IMR-90 (cell line): ENCODE data around the gene ASTN2. TPM values are rescaled to one million over a fixed set of nuclear protein-coding genes. Genes with fewer than 3 reads are reported as not detected.

Source experiments
- ATAC-seq: fragments of 200-7000 bp; cut with Tn5 transposase; 2 replicates; pipeline ENCODE4 v1.9.1; 2020; ENCODE audit warnings: low read depth, mild to moderate bottlenecking, moderate library complexity
- BruUV-seq: library from RNA; stranded (reverse); fragments of 400-500 nt; replicated peaks from 2 replicates; lab custom pipeline; 2021; lab: Mats Ljungman, UMichigan
- CTCF ChIA-PET: fragments of 300-600 bp; formaldehyde crosslinking; extraction: SDS; loops from one replicate; lab custom pipeline; 2021; ENCODE audit warnings: antibody characterized with exemption; lab: Yijun Ruan, JAX
- POLR2A ChIA-PET: fragments of 300-600 bp; sonication (Branson Sonifier 250); formaldehyde crosslinking; loops from one replicate; lab custom pipeline; 2022; ENCODE audit warnings: antibody characterized with exemption; ENCODE audit not compliant: unreplicated experiment; lab: Charles Lee
- DNase-seq: peaks from one replicate; pipeline ENCODE4 v3.0.0; 2013
- H2AFZ ChIP-seq: replicated peaks from 2 replicates; pipeline ENCODE3; 2013; ENCODE audit warnings: low read length, mild to moderate bottlenecking; ENCODE audit not compliant: poor library complexity
- H2AK5ac ChIP-seq: 2 replicates; pipeline ENCODE4 v1.6.1; 2013; ENCODE audit warnings: low read depth, low read length, inconsistent platforms
- H2AK9ac ChIP-seq: replicated peaks from 2 replicates; pipeline ENCODE3; 2013; ENCODE audit warnings: mild to moderate bottlenecking, low read depth, low read length, moderate library complexity; ENCODE audit not compliant: poor library complexity
- H2BK120ac ChIP-seq: 2 replicates; pipeline ENCODE4 v1.6.1; 2013; ENCODE audit warnings: low read depth, low read length, inconsistent platforms
- H2BK15ac ChIP-seq: 3 replicates; pipeline ENCODE4 v1.6.1; 2013; ENCODE audit warnings: low read depth, low read length, inconsistent platforms
- H2BK20ac ChIP-seq: 2 replicates; pipeline ENCODE4 v1.6.1; 2013; ENCODE audit warnings: low read depth, mild to moderate bottlenecking, inconsistent platforms, low read length, moderate library complexity
- H2BK5ac ChIP-seq: 2 replicates; pipeline ENCODE4 v1.6.1; 2013; ENCODE audit warnings: mild to moderate bottlenecking, low read depth, low read length, inconsistent platforms; ENCODE audit not compliant: poor library complexity, severe bottlenecking
- H3K14ac ChIP-seq: replicated peaks from 2 replicates; pipeline ENCODE4 v1.6.1; 2013; ENCODE audit warnings: low read depth, low read length, inconsistent platforms
- H3K18ac ChIP-seq: 2 replicates; pipeline ENCODE4 v1.6.1; 2013; ENCODE audit warnings: low read depth, low read length, control low read depth
- H3K23ac ChIP-seq: 2 replicates; pipeline ENCODE4 v1.6.1; 2013; ENCODE audit warnings: low read depth, low read length, inconsistent platforms
- H3K27ac ChIP-seq: 2 replicates; pipeline ENCODE4 v1.5.1; 2013; ENCODE audit warnings: mild to moderate bottlenecking, control low read depth, low read length; ENCODE audit not compliant: insufficient read depth
- H3K27me3 ChIP-seq: 2 replicates; pipeline ENCODE4 v1.6.1; 2013; ENCODE audit warnings: low read length; ENCODE audit not compliant: control insufficient read depth, insufficient read depth
- H3K36me3 ChIP-seq: 2 replicates; pipeline ENCODE4 v1.6.1; 2013; ENCODE audit warnings: low read length, mixed read lengths; ENCODE audit not compliant: control insufficient read depth, insufficient read depth
- H3K4ac ChIP-seq: 2 replicates; pipeline ENCODE4 v1.6.1; 2013; ENCODE audit warnings: low read depth, low read length, inconsistent platforms
- H3K4me1 ChIP-seq: 2 replicates; pipeline ENCODE4 v1.6.1; 2013; ENCODE audit warnings: low read length, mixed read lengths; ENCODE audit not compliant: control insufficient read depth, insufficient read depth
- H3K4me2 ChIP-seq: 2 replicates; pipeline ENCODE4 v1.6.1; 2013; ENCODE audit warnings: low read depth, mild to moderate bottlenecking, control low read depth, low read length, moderate library complexity
- H3K4me3 ChIP-seq: 2 replicates; pipeline ENCODE4 v1.5.1; 2013; ENCODE audit warnings: low read depth, mild to moderate bottlenecking, control low read depth, low read length, moderate library complexity; ENCODE audit not compliant: insufficient read depth
- H3K56ac ChIP-seq: 2 replicates; pipeline ENCODE4 v1.6.1; 2013; ENCODE audit warnings: low read length, inconsistent platforms; ENCODE audit not compliant: insufficient read depth; ENCODE audit errors: extremely low read depth
- H3K79me1 ChIP-seq, 2 experiments: 2 replicates each; pipeline ENCODE4 v1.6.1; 2013; ENCODE audit warnings: low read length in 2 of 2, inconsistent platforms in 1 of 2, low read depth in 1 of 2
- H3K9ac ChIP-seq: 2 replicates; pipeline ENCODE4 v1.6.1; 2013; ENCODE audit warnings: low read depth, low read length, control low read depth
- H3K9me1 ChIP-seq: 2 replicates; pipeline ENCODE4 v1.6.1; 2013; ENCODE audit warnings: low read length, inconsistent platforms; ENCODE audit not compliant: insufficient read depth
- H3K9me3 ChIP-seq: 2 replicates; pipeline ENCODE4 v1.6.1; 2013; ENCODE audit warnings: low read length; ENCODE audit not compliant: control insufficient read depth, insufficient read depth
- H4K20me1 ChIP-seq: 2 replicates; pipeline ENCODE4 v1.6.1; 2013; ENCODE audit warnings: low read length, inconsistent platforms; ENCODE audit not compliant: insufficient read depth
- H4K5ac ChIP-seq: 2 replicates; pipeline ENCODE4 v1.6.1; 2013; ENCODE audit warnings: mild to moderate bottlenecking, low read depth, low read length, control low read depth
- H4K8ac ChIP-seq, 2 experiments: 2 replicates each; pipeline ENCODE4 v1.6.1; 2013; ENCODE audit warnings: low read depth in 2 of 2, low read length in 2 of 2, control low read depth in 1 of 2, inconsistent platforms in 1 of 2
- H4K91ac ChIP-seq: 2 replicates; pipeline ENCODE4 v1.6.1; 2013; ENCODE audit warnings: low read depth, low read length, inconsistent platforms; ENCODE audit not compliant: insufficient read depth
- BHLHE40 ChIP-seq: fragments of 150-350 bp; IDR thresholded peaks from 2 replicates; pipeline ENCODE4 v1.6.1; 2016; ENCODE audit warnings: mild to moderate bottlenecking, low read depth, low read length
- CEBPB ChIP-seq: IDR thresholded peaks from 2 replicates; pipeline ENCODE4 v1.6.1; 2012; ENCODE audit warnings: low read depth, low read length, improper control_type of control experiment
- CHD1 ChIP-seq: IDR thresholded peaks from 2 replicates; pipeline ENCODE4 v1.6.1; 2012; ENCODE audit warnings: low read depth, low read length, improper control_type of control experiment
- FOS ChIP-seq: fragments of 150-350 bp; IDR thresholded peaks from 2 replicates; pipeline ENCODE4 v1.6.1; 2016; ENCODE audit warnings: low read depth, low read length
- MAFK ChIP-seq: IDR thresholded peaks from 2 replicates; pipeline ENCODE4 v1.6.1; 2012; ENCODE audit warnings: low read depth, low read length, improper control_type of control experiment
- MAZ ChIP-seq: IDR thresholded peaks from 2 replicates; pipeline ENCODE4 v1.6.1; 2012; ENCODE audit warnings: low read depth, mild to moderate bottlenecking, low read length, improper control_type of control experiment, moderate library complexity, borderline replicate concordance
- MXI1 ChIP-seq: IDR thresholded peaks from 2 replicates; pipeline ENCODE4 v1.6.1; 2012; ENCODE audit warnings: low read depth, mild to moderate bottlenecking, low read length, moderate library complexity, borderline replicate concordance
- NFE2L2 ChIP-seq: fragments of 150-350 bp; IDR thresholded peaks from 2 replicates; pipeline ENCODE4 v1.6.1; 2016; ENCODE audit warnings: low read depth, mild to moderate bottlenecking, low read length
- POLR2A ChIP-seq: IDR thresholded peaks from 2 replicates; pipeline ENCODE4 v1.6.1; 2012; ENCODE audit warnings: mild to moderate bottlenecking, low read depth, low read length
- RAD21 ChIP-seq: IDR thresholded peaks from 2 replicates; pipeline ENCODE4 v1.6.1; 2012; ENCODE audit warnings: low read length, improper control_type of control experiment
- RCOR1 ChIP-seq: IDR thresholded peaks from 2 replicates; pipeline ENCODE4 v1.6.1; 2012; ENCODE audit warnings: mild to moderate bottlenecking, low read length, improper control_type of control experiment; ENCODE audit not compliant: insufficient replicate concordance
- RFX5 ChIP-seq: IDR thresholded peaks from 2 replicates; pipeline ENCODE4 v1.8.0; 2012; ENCODE audit warnings: low read depth, mild to moderate bottlenecking, low read length, moderate library complexity
- SMC3 ChIP-seq: fragments of 150-350 bp; IDR thresholded peaks from 2 replicates; pipeline ENCODE4 v1.6.1; 2016; ENCODE audit warnings: low read depth, mild to moderate bottlenecking, antibody characterized with exemption, low read length, moderate library complexity
- WGBS, 2 experiments: methylation state at CpG; one replicate each; pipeline versions ENCODE4 v1.1.5 to v1.1.7; 2013; ENCODE audit warnings: missing lambda C conversion rate in 2 of 2; ENCODE audit not compliant: insufficient read length in 1 of 2; ENCODE audit errors: extremely low coverage in 2 of 2; 5-methylcytosine and 5-hydroxymethylcytosine counted together
- dilution Hi-C: fragments of 300-500 bp; cut with HindIII; formaldehyde crosslinking; loops from one replicate; pipeline ENCODE4 v1.14.3; 2018; ENCODE audit warnings: low sequenced_read_pairs; ENCODE audit not compliant: unreplicated experiment
- in situ Hi-C: fragments of 300-500 bp; cut with MboI; formaldehyde crosslinking; loops from 3 replicates; pipeline ENCODE4 v1.14.3; 2019; ENCODE audit warnings: low sequenced_read_pairs, inconsistent platforms, mixed read lengths
- intact Hi-C: fragments of 100-400 bp; cut with micrococcal nuclease; formaldehyde crosslinking; loops from 2 replicates; pipeline ENCODE4 v1.10.0; 2022
- polyA plus RNA-seq, 3 experiments: library from polyadenylated mRNA; depleted of rRNA; stranded (reverse); fragments of >200 nt; gene quantifications; 2 replicates each; pipeline ENCODE4 v1.2.3, GENCODE V29; 2012; ENCODE audit warnings: low replicate concordance in 1 of 3
- total RNA-seq: library from RNA; depleted of rRNA; stranded (reverse); fragments of >200 nt; gene quantifications from 2 replicates; pipeline ENCODE4 v1.2.3, GENCODE V29; 2012
- TF ChIP-seq, protein P1 (sequence below): fragments of 150-350 bp; IDR thresholded peaks from 2 replicates; pipeline ENCODE4 v1.6.1; 2017; ENCODE audit warnings: mild to moderate bottlenecking, antibody characterized with exemption, low read length, low read depth
- TF ChIP-seq, protein P2 (sequence below): conservative IDR thresholded peaks from 2 replicates; pipeline ENCODE4 v1.5.1; 2012; ENCODE audit warnings: mild to moderate bottlenecking, low read depth, low read length, improper control_type of control experiment
- TF ChIP-seq, protein P3 (sequence below): fragments of 150-350 bp; IDR thresholded peaks from 2 replicates; pipeline ENCODE4 v1.6.1; 2016; ENCODE audit warnings: low read depth, mild to moderate bottlenecking, low read length, moderate library complexity, borderline replicate concordance

The ASTN2 gene
- total and polyA plus RNA-seq, 2 of the 4 experiments (the other 2 are of a cell fraction) = 3.8 to 6.8 TPM

DNA sequence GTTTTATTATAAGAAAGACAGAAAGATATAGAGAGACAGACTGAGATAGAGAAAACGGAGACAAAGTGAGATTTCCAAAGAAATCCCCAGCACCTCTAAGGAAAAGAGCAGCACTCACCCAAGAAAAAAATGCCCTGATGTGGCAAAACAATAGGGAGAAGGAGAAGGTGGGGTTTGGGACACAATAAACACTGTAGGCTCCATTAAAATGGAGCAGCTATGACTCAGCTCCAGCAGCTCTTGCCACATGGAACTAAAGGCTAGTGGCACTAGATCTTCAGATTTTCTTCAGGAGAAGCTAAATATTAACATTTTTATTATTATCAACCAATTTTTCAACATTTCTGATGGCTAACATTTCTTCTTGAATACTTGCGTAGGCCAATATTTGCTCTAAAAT is 406.0 kb downstream of the ASTN2 start:
- Histone ChIP-seq H3K9ac (no peak overlapping the region), H3K36me3 (no peaks in the 10 kb centered on the region), H4K20me1 (no peaks in the 10 kb centered on the region), H3K4me3 (no peak overlapping the region), H3K14ac (no peak overlapping the region), H3K23ac (no peak overlapping the region), H3K27me3 (no peaks in the 10 kb centered on the region), H3K4me1 (no peaks in the 10 kb centered on the region), H3K4ac (no peak overlapping the region), H3K79me1 (no peaks in the 10 kb centered on the region), H2BK15ac (no peak overlapping the region), H2AK9ac (no peak overlapping the region), H2AFZ (no peak overlapping the region), H2BK120ac (no peak overlapping the region), H3K56ac (no peak overlapping the region), H3K18ac (no peak overlapping the region), H2BK5ac (no peak overlapping the region), H3K9me1 (no peaks in the 10 kb centered on the region), H3K9me3 (no peaks in the 10 kb centered on the region), H4K5ac (no peak overlapping the region), H3K4me2 (no peak overlapping the region), H4K8ac (no peak overlapping the region), H2BK20ac (no peak overlapping the region), H3K27ac (no peak overlapping the region), H2AK5ac (no peak overlapping the region), H4K91ac (no peak overlapping the region)
- no peak for DNase-seq
- in situ Hi-C loops = no loop called here
- ChIA-PET CTCF (no interaction called here), POLR2A (no interaction called here)
- dilution Hi-C loops = no loop called here
- no CpG with 5 or more reads among the region's 2 CpGs for WGBS, 2 experiments
- no peak for ATAC-seq
- intact Hi-C loops = no loop called here
- no TSS peak for BruUV-seq
- TF ChIP-seq, protein P1, sequence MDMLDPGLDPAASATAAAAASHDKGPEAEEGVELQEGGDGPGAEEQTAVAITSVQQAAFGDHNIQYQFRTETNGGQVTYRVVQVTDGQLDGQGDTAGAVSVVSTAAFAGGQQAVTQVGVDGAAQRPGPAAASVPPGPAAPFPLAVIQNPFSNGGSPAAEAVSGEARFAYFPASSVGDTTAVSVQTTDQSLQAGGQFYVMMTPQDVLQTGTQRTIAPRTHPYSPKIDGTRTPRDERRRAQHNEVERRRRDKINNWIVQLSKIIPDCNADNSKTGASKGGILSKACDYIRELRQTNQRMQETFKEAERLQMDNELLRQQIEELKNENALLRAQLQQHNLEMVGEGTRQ = no peak
- TF ChIP-seq CHD1 (no peak), MAZ (no peak), NFE2L2 (no peak), RCOR1 (no peak), FOS (no peak), BHLHE40 (no peak), RFX5 (no peak), MAFK (no peak), MXI1 (no peak), SMC3 (no peak), RAD21 (no peak), POLR2A (no peak), CEBPB (no peak)
- TF ChIP-seq, protein P2, sequence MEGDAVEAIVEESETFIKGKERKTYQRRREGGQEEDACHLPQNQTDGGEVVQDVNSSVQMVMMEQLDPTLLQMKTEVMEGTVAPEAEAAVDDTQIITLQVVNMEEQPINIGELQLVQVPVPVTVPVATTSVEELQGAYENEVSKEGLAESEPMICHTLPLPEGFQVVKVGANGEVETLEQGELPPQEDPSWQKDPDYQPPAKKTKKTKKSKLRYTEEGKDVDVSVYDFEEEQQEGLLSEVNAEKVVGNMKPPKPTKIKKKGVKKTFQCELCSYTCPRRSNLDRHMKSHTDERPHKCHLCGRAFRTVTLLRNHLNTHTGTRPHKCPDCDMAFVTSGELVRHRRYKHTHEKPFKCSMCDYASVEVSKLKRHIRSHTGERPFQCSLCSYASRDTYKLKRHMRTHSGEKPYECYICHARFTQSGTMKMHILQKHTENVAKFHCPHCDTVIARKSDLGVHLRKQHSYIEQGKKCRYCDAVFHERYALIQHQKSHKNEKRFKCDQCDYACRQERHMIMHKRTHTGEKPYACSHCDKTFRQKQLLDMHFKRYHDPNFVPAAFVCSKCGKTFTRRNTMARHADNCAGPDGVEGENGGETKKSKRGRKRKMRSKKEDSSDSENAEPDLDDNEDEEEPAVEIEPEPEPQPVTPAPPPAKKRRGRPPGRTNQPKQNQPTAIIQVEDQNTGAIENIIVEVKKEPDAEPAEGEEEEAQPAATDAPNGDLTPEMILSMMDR = no peak
- TF ChIP-seq, protein P3, sequence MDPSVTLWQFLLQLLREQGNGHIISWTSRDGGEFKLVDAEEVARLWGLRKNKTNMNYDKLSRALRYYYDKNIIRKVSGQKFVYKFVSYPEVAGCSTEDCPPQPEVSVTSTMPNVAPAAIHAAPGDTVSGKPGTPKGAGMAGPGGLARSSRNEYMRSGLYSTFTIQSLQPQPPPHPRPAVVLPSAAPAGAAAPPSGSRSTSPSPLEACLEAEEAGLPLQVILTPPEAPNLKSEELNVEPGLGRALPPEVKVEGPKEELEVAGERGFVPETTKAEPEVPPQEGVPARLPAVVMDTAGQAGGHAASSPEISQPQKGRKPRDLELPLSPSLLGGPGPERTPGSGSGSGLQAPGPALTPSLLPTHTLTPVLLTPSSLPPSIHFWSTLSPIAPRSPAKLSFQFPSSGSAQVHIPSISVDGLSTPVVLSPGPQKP = no peak
